ENCODE measurements around the gene LACTBL1. TPM values are rescaled to one million over a fixed set of nuclear protein-coding genes. Genes with fewer than 3 reads are reported as not detected.

The LACTBL1 gene
- total RNA-seq, 1 donor from 2014 or later: not detected

- TF ChIP-seq, protein P1, sequence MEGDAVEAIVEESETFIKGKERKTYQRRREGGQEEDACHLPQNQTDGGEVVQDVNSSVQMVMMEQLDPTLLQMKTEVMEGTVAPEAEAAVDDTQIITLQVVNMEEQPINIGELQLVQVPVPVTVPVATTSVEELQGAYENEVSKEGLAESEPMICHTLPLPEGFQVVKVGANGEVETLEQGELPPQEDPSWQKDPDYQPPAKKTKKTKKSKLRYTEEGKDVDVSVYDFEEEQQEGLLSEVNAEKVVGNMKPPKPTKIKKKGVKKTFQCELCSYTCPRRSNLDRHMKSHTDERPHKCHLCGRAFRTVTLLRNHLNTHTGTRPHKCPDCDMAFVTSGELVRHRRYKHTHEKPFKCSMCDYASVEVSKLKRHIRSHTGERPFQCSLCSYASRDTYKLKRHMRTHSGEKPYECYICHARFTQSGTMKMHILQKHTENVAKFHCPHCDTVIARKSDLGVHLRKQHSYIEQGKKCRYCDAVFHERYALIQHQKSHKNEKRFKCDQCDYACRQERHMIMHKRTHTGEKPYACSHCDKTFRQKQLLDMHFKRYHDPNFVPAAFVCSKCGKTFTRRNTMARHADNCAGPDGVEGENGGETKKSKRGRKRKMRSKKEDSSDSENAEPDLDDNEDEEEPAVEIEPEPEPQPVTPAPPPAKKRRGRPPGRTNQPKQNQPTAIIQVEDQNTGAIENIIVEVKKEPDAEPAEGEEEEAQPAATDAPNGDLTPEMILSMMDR (IDR thresholded peaks at IDR 0.05; ENCODE audit: insufficient read depth, low read length, severe bottlenecking): no peak
- FAIRE-seq (no peak), DNase-seq (ENCODE audit: low read depth) (no peak)
- Histone ChIP-seq H3K36me3 (ENCODE audit: control insufficient read depth, insufficient read depth, low read length) (no peaks in the 10 kb centered on the region), H3K4me3 (ENCODE audit: low read depth, low read length) (no peak overlapping the region), H3K27me3 (ENCODE audit: control insufficient read depth, insufficient read depth, low read length) (peaks cover 2% of the 10 kb centered on the region)
Observed at GRCh38 chr1:22921452-22922126, 51.1 kb downstream of the LACTBL1 start.

- FAIRE-seq (no peak), DNase-seq (ENCODE audit: low read depth) (no peak)
- Histone ChIP-seq H3K27me3 (ENCODE audit: control insufficient read depth, insufficient read depth, low read length) (peaks cover 2% of the 10 kb centered on the region), H3K4me3 (ENCODE audit: low read depth, low read length) (no peak overlapping the region), H3K36me3 (ENCODE audit: control insufficient read depth, insufficient read depth, low read length) (no peaks in the 10 kb centered on the region)
- TF ChIP-seq, protein P1 (IDR thresholded peaks at IDR 0.05; ENCODE audit: insufficient read depth, low read length, severe bottlenecking): no peak
Observed at GRCh38 chr1:22920734-22921451, 51.8 kb downstream of the LACTBL1 start.

GRCh38 chr1:22920026-22920733, 52.5 kb downstream of the LACTBL1 start:
- peaks cover 2% of the 10 kb centered on the region for H3K27me3 ChIP-seq (ENCODE audit: control insufficient read depth, insufficient read depth, low read length)
- no peaks in the 10 kb centered on the region for H3K36me3 ChIP-seq (ENCODE audit: control insufficient read depth, insufficient read depth, low read length)
- no peak overlapping the region for H3K4me3 ChIP-seq (ENCODE audit: low read depth, low read length)
- TF ChIP-seq, protein P1 (IDR thresholded peaks at IDR 0.05; ENCODE audit: insufficient read depth, low read length, severe bottlenecking): no peak
- DNase-seq (ENCODE audit: low read depth): no peak
- FAIRE-seq: no peak

DNA sequence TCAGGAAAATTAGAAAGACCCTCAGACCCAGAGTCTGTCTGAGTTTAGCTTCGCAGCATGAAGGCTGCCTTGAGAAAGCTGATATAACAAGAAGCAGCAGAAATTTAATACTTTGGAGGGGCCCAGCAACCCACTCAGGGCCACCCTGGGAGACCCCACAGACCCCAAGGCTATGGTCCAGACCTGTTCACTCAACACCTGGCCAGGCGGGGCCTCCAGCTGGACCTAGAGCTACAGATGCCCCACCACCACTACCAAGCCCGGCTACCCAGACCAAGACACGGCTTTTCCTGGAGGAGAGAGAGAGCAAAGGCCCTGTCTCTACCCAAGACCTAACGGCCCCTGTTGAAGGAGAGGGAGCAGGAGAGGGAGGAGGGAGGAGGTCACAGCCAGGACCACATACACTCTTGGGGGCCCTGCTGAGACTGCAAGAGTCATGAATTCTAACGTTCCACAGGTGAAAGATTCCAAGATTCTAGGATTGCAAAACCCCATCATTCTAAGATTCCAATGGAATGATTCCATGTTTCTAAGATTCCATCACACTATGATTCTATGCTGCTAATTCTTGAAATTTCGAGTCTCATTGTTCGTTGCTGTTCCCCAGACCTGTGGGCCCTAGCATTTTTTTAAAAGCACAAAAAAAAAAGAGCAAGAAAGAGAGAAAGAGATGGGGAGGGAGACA, 53.2 kb downstream of the LACTBL1 start:
- DNase-seq (ENCODE audit: low read depth): no peak

DNA sequence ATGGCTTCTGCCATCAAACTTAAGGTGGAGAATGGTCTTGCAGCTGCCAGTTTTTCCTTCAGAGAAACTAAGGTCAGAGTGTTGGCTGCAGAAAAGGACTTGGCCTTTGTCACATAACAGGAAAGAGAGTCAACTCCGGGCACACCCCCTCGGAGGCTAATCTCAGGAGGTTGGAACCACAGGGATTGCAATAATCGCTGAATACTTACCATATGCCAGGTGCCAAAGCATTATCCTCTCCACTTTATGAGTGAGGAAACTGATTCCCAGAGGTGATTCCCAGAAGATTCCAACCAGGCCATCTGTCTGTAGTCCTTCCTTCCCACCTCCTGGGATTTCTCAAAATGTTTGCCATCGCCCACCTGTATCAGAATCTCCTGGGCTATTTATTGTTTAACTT, 54.0 kb downstream of the LACTBL1 start:
- TF ChIP-seq, protein P1 (IDR thresholded peaks at IDR 0.05; ENCODE audit: insufficient read depth, low read length, severe bottlenecking): no peak

More for the DNA sequence above, 53.2 kb downstream of the LACTBL1 start:
- Histone ChIP-seq H3K36me3 (ENCODE audit: control insufficient read depth, insufficient read depth, low read length) (no peaks in the 10 kb centered on the region), H3K27me3 (ENCODE audit: control insufficient read depth, insufficient read depth, low read length) (peaks cover 2% of the 10 kb centered on the region), H3K4me3 (ENCODE audit: low read depth, low read length) (no peak overlapping the region)
- TF ChIP-seq, protein P1 (IDR thresholded peaks at IDR 0.05; ENCODE audit: insufficient read depth, low read length, severe bottlenecking): no peak
- FAIRE-seq: no peak

More for the DNA sequence above, 54.0 kb downstream of the LACTBL1 start:
- DNase-seq (ENCODE audit: low read depth): no peak
- H3K27me3 ChIP-seq (ENCODE audit: control insufficient read depth, insufficient read depth, low read length): peaks cover 2% of the 10 kb centered on the region
- no peak overlapping the region for H3K4me3 ChIP-seq (ENCODE audit: low read depth, low read length)
- no peak for FAIRE-seq
- no peaks in the 10 kb centered on the region for H3K36me3 ChIP-seq (ENCODE audit: control insufficient read depth, insufficient read depth, low read length)
